ENCODE data around the gene PRELP. TPM values are rescaled to one million over a fixed set of nuclear protein-coding genes. Genes with fewer than 3 reads are reported as not detected.

Gene PRELP
- total RNA-seq, 4 donors from 2014 or later = 100 to 186 (median 165) TPM

- TF ChIP-seq POLR2A (IDR thresholded peaks at IDR 0.05; ENCODE audit: low read depth) (no peak), POLR2AphosphoS5 (IDR thresholded peaks at IDR 0.05) (no peak), CTCF (IDR thresholded peaks at IDR 0.05) (no peak), EP300 (IDR thresholded peaks at IDR 0.05) (no peak)
- no peak overlapping the region for H3K4me3 ChIP-seq
- intact Hi-C loops (cut with DNase I) = no loop called here
- WGBS = 75% methylated on average over 5 of the region's 5 CpGs
- no peaks in the 10 kb centered on the region for H3K9me3 ChIP-seq
- no peaks in the 10 kb centered on the region for H3K27me3 ChIP-seq
- H3K36me3 ChIP-seq = no peaks in the 10 kb centered on the region
- peaks cover 0 to 23% (median 10%) of the 10 kb centered on the region in 4 donors for H3K4me1 ChIP-seq
- H3K27ac ChIP-seq (replicated peaks in 1 of 4) = no peak overlapping the region
- no peak for DNase-seq (ENCODE audit: extremely low spot score)
Observed at GRCh38 chr1:203453016-203453415, 22.6 kb upstream of the PRELP start.

- intact Hi-C loops (cut with DNase I) = no loop called here
- no peak overlapping the region for H3K27ac ChIP-seq (replicated peaks in 1 of 4)
- 77% methylated on average over 5 of the region's 5 CpGs for WGBS
- peaks cover 0 to 19% (median 10%) of the 10 kb centered on the region in 4 donors for H3K4me1 ChIP-seq
- no peaks in the 10 kb centered on the region for H3K9me3 ChIP-seq
- no peak overlapping the region for H3K4me3 ChIP-seq
- no peak for DNase-seq (ENCODE audit: extremely low spot score)
- H3K36me3 ChIP-seq = no peaks in the 10 kb centered on the region
- no peaks in the 10 kb centered on the region for H3K27me3 ChIP-seq
- TF ChIP-seq EP300 (IDR thresholded peaks at IDR 0.05) = no peak
- TF ChIP-seq POLR2A (IDR thresholded peaks at IDR 0.05; ENCODE audit: low read depth) = no peak
- no peak for TF ChIP-seq CTCF (IDR thresholded peaks at IDR 0.05)
- TF ChIP-seq POLR2AphosphoS5 (IDR thresholded peaks at IDR 0.05) = no peak
Observed at GRCh38 chr1:203453616-203454015, 22.0 kb upstream of the PRELP start.

GRCh38 chr1:203454986-203455471 is 20.6 kb upstream of the PRELP start:
- peaks cover 0 to 16% (median 5%) of the 10 kb centered on the region in 4 donors for H3K4me1 ChIP-seq
- H3K27me3 ChIP-seq = no peaks in the 10 kb centered on the region
- H3K27ac ChIP-seq (replicated peaks in 1 of 4) = no peak overlapping the region
- DNase-seq (ENCODE audit: extremely low spot score) = no peak
- 90% methylated on average over 13 of the region's 18 CpGs for WGBS
- H3K9me3 ChIP-seq = no peaks in the 10 kb centered on the region
- H3K4me3 ChIP-seq = no peak overlapping the region
- intact Hi-C loops (cut with DNase I) = no loop called here
- TF ChIP-seq CTCF (IDR thresholded peaks at IDR 0.05) (no peak), EP300 (IDR thresholded peaks at IDR 0.05) (no peak), POLR2A (IDR thresholded peaks at IDR 0.05; ENCODE audit: low read depth) (no peak), POLR2AphosphoS5 (IDR thresholded peaks at IDR 0.05) (no peak)
- H3K36me3 ChIP-seq = no peaks in the 10 kb centered on the region

- Histone ChIP-seq H3K27me3 (no peaks in the 10 kb centered on the region), H3K27ac (replicated peaks in 1 of 4) (no peak overlapping the region), H3K4me3 (no peak overlapping the region), H3K4me1 (peaks cover 0 to 9% (median 3%) of the 10 kb centered on the region in 4 donors), H3K36me3 (no peaks in the 10 kb centered on the region), H3K9me3 (no peaks in the 10 kb centered on the region)
- intact Hi-C loops (cut with DNase I) = no loop called here
- TF ChIP-seq EP300 (IDR thresholded peaks at IDR 0.05) = no peak
- TF ChIP-seq POLR2A (IDR thresholded peaks at IDR 0.05; ENCODE audit: low read depth) = no peak
- no peak for TF ChIP-seq CTCF (IDR thresholded peaks at IDR 0.05)
- TF ChIP-seq POLR2AphosphoS5 (IDR thresholded peaks at IDR 0.05) = no peak
- no peak for DNase-seq (ENCODE audit: extremely low spot score)
- WGBS = 79% methylated on average over 3 of the region's 3 CpGs
Observed at GRCh38 chr1:203455706-203456105, 19.9 kb upstream of the PRELP start.

GRCh38 chr1:203456577-203456976 is 19.0 kb upstream of the PRELP start:
- Histone ChIP-seq H3K4me3 (no peak overlapping the region), H3K27ac (replicated peaks in 1 of 4) (no peak overlapping the region), H3K36me3 (no peaks in the 10 kb centered on the region), H3K9me3 (no peaks in the 10 kb centered on the region), H3K4me1 (peaks cover 0 to 7% (median 3%) of the 10 kb centered on the region in 4 donors), H3K27me3 (no peaks in the 10 kb centered on the region)
- no peak for DNase-seq (ENCODE audit: extremely low spot score)
- 81% methylated on average over 4 of the region's 4 CpGs for WGBS
- intact Hi-C loops (cut with DNase I) = no loop called here
- no peak for TF ChIP-seq POLR2AphosphoS5 (IDR thresholded peaks at IDR 0.05)
- TF ChIP-seq POLR2A (IDR thresholded peaks at IDR 0.05; ENCODE audit: low read depth) = no peak
- TF ChIP-seq EP300 (IDR thresholded peaks at IDR 0.05) = no peak
- no peak for TF ChIP-seq CTCF (IDR thresholded peaks at IDR 0.05)
